PC-9 (cell line): Measurements from ENCODE around the gene FCSK.

Experiments
- EZH2 ChIP-seq: fragments of 200-600 bp; sonication (generic); IDR thresholded peaks from 2 replicates; pipeline ENCODE4 v1.8.0; 2017; ENCODE audit warnings: antibody characterized with exemption, low read depth
- TF ChIP-seq, protein P1 (sequence below): fragments of 200-600 bp; sonication (generic); conservative IDR thresholded peaks from 2 replicates; pipeline ENCODE4 v1.6.1; 2017; ENCODE audit warnings: mixed run types, antibody characterized with exemption, mild to moderate bottlenecking, moderate library complexity

DNA sequence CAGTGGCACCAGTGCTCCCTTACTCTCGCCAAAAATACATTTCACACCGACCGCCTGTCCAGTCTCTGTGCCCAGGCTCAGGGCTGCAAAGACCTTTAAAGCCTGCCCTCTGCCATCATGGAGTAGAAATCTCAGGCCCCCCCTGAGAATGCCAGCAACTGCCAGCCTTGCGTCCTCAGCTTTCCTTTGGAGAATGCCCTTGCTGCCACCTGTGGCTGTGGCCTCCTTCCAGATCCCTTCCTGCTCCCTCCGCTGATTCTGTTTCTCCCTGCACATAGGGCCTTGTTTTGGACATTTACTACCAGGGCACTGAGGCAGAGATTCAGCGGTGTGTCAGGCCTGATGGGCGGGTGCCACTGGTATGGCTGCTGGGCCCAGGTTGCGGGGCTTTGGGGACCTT is 13.2 kb downstream of the FCSK start:
- TF ChIP-seq, protein P1, sequence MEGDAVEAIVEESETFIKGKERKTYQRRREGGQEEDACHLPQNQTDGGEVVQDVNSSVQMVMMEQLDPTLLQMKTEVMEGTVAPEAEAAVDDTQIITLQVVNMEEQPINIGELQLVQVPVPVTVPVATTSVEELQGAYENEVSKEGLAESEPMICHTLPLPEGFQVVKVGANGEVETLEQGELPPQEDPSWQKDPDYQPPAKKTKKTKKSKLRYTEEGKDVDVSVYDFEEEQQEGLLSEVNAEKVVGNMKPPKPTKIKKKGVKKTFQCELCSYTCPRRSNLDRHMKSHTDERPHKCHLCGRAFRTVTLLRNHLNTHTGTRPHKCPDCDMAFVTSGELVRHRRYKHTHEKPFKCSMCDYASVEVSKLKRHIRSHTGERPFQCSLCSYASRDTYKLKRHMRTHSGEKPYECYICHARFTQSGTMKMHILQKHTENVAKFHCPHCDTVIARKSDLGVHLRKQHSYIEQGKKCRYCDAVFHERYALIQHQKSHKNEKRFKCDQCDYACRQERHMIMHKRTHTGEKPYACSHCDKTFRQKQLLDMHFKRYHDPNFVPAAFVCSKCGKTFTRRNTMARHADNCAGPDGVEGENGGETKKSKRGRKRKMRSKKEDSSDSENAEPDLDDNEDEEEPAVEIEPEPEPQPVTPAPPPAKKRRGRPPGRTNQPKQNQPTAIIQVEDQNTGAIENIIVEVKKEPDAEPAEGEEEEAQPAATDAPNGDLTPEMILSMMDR: no peak
- TF ChIP-seq EZH2: no peak
